DMS153 treated with DMSO at 0.1 percent for 48 hours (cell line): ENCODE measurements around the gene MAGT1.
A peak's percentile ranks its signal among the peaks of the same experiment; 100 is the strongest.
"Not testable (repeated sequence)": the region's sequence is repeated elsewhere in the genome, so short reads cannot be mapped to it uniquely, and the experiment has no call there.

Experiments used
- DNase-seq: peaks from one replicate; lab custom pipeline; 2025; ENCODE audit not compliant: unreplicated experiment; lab: John Stamatoyannopoulos, UW

Gene MAGT1

GRCh38 chrX:77894921-77895886 is at the start of gene MAGT1:
TSS of gene MAGT1 (minus strand) at chrX:77895435. CDS start at chrX:77895410, 25 bp downstream.
- DNase-seq = peak; percentile 88

GRCh38 chrX:77945031-77945430 is 49.8 kb upstream of the MAGT1 start:
- DNase-seq = not testable (repeated sequence)

- DNase-seq = no peak
Observed at GRCh38 chrX:77938083-77938680, 42.9 kb upstream of the MAGT1 start.

GRCh38 chrX:77937291-77937690 is 42.1 kb upstream of the MAGT1 start:
- DNase-seq = no peak

- DNase-seq = no peak
Observed at GRCh38 chrX:77936299-77936698, 41.1 kb upstream of the MAGT1 start.

- no peak for DNase-seq
Observed at GRCh38 chrX:77935886-77936285, 40.7 kb upstream of the MAGT1 start.

GRCh38 chrX:77930581-77930980 is 35.3 kb upstream of the MAGT1 start:
- no peak for DNase-seq

GRCh38 chrX:77925764-77926163 is 30.5 kb upstream of the MAGT1 start:
- no peak for DNase-seq

GRCh38 chrX:77924320-77924859 is 29.2 kb upstream of the MAGT1 start:
- no peak for DNase-seq

- no peak for DNase-seq
Observed at GRCh38 chrX:77922787-77923186, 27.6 kb upstream of the MAGT1 start.

- not testable (repeated sequence) for DNase-seq
Observed at GRCh38 chrX:77919370-77919769, 24.1 kb upstream of the MAGT1 start.

GRCh38 chrX:77918568-77918967 is 23.3 kb upstream of the MAGT1 start:
- DNase-seq = no peak

- no peak for DNase-seq
Observed at GRCh38 chrX:77917294-77917933, 22.2 kb upstream of the MAGT1 start.

- DNase-seq = peak; percentile 47
Observed at GRCh38 chrX:77910108-77910840, 15.0 kb upstream of the MAGT1 start, which contains the start of gene ATP7A. TSS of gene ATP7A (plus strand) at chrX:77910693. CDS start at chrX:77971642, 60,949 bp downstream.

- DNase-seq = no peak
Observed at GRCh38 chrX:77901506-77901905, 6.3 kb upstream of the MAGT1 start.

GRCh38 chrX:77900688-77901087 is 5.5 kb upstream of the MAGT1 start:
- no peak for DNase-seq

- peak; percentile 89 for DNase-seq
Observed at GRCh38 chrX:77899081-77899828, 4.0 kb upstream of the MAGT1 start, which contains the start of gene COX7B. TSS of gene COX7B (plus strand) at chrX:77899468. CDS start at chrX:77899554, 86 bp downstream.

GRCh38 chrX:77893713-77894112 is 1.5 kb downstream of the MAGT1 start:
- DNase-seq = no peak

GRCh38 chrX:77892887-77893286 is 2.3 kb downstream of the MAGT1 start:
- DNase-seq = no peak

- DNase-seq = not testable (repeated sequence)
Observed at GRCh38 chrX:77881418-77881817, 13.8 kb downstream of the MAGT1 start.
